ENCODE results near the gene ZCCHC18.

- TF ChIP-seq TAF1 (IDR thresholded peaks at IDR 0.05; ENCODE audit: borderline replicate concordance, insufficient read depth, low read length) (no peak), SIN3A (IDR thresholded peaks at IDR 0.05; ENCODE audit: borderline replicate concordance, insufficient read depth, low read length) (no peak), REST (IDR thresholded peaks at IDR 0.05; ENCODE audit: insufficient read depth in 1 of 2, low read depth in 2 of 2, low read length in 2 of 2) (no peak), POLR2AphosphoS5 (IDR thresholded peaks at IDR 0.05; ENCODE audit: low read depth, low read length) (no peak)
These were observed 25.2 kb downstream of the ZCCHC18 start for GRCh38 chrX:104137496-104137895.
